GM15510 (cell line): Measurements from ENCODE around the gene DYNLT3.

ENCODE experiments used
- POLR2A ChIP-seq: IDR thresholded peaks from 3 replicates; pipeline ENCODE4 v1.6.1; 2011; ENCODE audit warnings: borderline replicate concordance; ENCODE audit not compliant: insufficient read length; ENCODE audit errors: extremely low read depth

Gene DYNLT3, protein sequence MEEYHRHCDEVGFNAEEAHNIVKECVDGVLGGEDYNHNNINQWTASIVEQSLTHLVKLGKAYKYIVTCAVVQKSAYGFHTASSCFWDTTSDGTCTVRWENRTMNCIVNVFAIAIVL

DNA sequence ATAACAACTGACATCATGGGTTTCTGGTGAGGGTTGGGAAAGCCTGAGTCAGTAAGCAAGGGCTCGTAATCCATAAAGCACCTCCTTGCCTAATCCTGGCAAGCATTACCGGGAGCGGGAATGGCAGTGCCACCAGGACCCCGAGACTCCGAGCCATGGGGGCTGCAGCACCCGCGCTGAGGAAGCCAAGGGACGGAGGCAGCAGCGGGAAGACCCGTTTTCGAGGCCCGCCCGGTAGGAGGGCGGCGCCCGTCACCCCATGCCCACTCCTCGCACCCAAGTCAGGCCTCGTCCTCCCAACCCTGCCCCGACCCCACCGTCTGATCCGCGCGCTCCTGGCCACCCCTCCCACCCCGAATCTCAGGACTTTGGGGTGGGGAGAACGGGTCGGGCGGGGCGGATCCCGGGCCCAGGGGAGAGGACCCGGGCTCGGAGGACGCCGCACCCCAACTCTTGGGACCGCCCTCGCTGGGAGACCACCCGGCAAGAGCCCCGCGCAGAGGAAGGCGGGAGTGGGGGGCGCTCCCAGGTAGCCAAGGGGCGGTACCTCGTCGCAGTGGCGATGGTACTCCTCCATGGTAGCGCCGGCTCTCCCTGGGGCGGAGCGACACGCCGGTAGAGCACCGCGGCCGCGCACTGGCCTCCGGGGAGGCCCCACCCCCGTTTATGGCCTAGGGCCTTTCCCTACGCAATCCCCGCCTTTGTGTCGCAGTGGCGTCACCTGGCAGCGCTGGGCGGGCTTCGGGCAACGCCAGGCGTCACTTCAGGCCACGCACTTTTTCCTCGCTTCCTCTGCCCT lies at the start of gene DYNLT3:
Gene DYNLT3 (minus strand): TSS at position 638 of the 799 bp plus-strand sequence. CDS start 61 bp downstream, at position 577.
- TF ChIP-seq POLR2A: peak; percentile 50

DNA sequence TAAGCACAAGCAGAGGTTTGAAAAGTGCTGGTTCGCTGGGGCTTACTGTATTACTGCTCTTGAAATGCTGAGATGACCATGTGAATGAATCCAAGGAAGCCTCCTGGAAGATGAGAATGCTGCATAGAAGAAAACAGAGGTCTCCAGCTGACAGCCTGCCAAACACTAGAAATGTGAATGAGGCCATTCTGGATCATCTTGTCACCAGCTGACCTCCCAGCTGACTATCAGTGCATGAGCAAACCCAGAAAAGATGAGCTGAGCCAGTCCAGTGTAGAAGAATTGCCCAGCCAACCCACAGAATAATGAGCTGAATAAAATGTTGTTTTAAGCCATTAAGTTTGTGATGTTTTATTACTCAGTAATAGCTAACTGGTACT lies 49.1 kb upstream of the DYNLT3 start:
- no peak for TF ChIP-seq POLR2A

DNA sequence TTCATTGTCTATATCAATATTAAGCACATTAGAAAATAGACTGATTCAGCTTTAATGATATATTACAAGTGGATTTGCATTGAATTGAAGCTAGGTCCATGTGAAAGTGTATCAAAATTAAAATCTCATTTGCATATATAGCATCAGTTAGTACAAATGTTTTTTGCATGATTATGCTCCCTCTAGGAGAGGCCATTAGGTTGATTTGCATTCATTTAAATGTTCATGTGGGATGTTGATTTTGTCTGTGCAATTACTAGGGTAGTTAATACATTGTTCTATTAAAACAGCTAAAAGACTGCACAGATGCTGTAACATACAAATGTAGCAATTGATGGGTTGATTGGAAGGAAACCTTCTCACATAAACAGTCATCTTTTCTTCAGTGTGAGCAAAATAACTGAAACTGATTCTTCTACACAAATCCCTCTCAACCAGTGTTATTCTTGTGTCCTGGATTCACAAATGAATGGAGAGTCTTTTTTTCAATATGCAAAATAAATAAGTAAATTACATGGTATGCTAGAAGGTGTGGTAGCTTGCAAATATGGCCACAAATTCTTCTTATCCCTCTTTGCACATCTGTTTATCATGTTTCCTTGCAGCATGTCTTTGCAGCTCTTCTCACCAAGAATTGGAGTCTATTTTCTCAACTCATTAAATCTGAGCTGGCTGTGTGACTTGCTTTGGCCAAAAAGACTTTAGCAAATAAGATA lies 48.6 kb upstream of the DYNLT3 start:
- no peak for TF ChIP-seq POLR2A

DNA sequence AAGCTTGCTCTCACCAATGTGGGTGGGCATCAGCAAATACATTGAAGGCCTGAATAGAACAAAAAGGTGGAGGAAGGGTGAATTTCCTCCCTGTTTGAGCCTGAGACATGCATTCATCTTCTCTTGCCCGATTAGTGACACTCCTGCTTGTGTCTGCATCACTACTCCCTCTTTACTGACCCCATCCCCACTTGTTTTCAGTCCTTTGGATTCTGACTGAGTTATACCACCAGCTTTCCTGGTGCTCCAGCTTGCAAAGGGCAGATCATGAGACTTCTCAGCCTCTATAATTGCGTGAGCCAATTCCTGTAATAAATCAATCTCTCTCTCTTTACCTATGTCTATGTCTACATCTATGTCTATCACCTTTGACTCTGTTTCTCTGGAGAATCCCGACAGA lies 47.4 kb upstream of the DYNLT3 start:
- TF ChIP-seq POLR2A: no peak

DNA sequence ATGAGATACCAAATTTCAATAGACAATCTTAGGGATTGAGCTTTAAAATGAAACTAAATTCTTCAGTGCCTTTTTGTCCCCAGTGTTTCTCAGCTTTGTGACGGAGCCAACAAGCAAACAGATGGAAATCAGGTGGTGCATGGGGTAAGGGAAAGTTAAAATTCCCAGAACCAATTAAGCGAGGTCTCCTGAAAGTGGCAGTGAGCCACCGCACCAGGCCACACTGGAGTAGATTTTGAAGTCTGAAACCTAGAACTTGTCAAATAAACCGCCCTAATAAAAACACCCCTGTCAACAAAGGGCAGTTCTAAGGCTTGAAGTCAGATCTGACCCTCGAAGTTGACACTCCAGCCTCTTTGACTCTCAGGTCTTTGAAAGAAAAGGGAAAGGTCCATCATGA lies 40.6 kb upstream of the DYNLT3 start:
- no peak for TF ChIP-seq POLR2A

DNA sequence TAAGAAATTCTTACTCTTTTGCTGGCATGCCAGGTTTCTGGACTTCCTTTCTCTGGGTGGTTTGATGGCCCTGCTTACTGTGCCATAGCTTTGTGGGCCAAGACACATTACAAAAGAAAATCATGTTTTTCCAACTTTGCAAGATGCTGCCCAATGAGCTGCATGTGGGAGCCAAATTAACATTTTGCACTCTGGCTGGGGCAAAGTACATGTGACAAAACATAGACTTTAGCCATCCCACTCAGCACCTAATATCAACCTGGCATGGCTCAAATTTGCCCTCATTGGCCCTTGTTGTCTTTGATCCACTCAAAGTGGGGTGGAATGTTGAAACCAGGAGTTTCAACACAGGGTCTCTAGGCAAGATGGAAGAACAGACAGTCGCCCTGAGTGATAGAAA lies 40.0 kb upstream of the DYNLT3 start:
- no peak for TF ChIP-seq POLR2A

DNA sequence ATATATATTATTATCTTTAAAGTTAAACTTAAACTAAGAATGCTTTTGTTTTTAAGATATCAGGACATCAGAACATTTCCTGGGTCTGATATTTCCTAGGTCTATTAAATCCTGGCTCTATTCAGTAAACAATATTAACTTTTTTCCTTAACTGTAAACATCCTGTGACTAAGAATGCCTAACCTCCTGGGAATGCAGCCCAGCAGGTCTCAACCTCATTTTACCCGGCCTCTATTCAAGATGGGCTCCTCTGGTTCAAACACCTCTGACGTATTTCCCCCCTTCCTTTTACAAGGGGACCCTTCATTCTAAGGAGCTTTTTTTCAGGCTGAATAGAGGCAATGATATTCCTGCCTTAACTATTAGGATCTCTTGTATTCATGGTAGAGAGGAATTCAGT lies 35.8 kb upstream of the DYNLT3 start:
- no peak for TF ChIP-seq POLR2A

DNA sequence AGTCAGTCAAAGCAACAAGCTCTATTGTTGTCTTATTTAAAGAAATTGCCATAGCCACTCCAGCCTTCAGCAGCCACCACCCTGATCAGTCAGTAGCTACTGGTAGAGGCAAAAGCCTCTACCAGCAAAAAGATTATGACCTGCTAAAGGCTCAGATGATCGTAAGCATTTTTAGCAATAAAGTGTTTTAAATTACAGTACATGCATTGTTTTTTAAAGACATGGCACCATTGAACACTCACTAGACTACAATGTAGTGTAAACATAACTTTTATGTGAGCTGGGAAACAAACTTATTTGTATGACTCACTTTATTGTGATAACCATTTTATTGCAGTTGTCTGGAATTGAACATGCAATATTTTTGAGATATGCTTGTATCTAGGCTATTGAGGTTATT lies 32.3 kb upstream of the DYNLT3 start:
- no peak for TF ChIP-seq POLR2A

DNA sequence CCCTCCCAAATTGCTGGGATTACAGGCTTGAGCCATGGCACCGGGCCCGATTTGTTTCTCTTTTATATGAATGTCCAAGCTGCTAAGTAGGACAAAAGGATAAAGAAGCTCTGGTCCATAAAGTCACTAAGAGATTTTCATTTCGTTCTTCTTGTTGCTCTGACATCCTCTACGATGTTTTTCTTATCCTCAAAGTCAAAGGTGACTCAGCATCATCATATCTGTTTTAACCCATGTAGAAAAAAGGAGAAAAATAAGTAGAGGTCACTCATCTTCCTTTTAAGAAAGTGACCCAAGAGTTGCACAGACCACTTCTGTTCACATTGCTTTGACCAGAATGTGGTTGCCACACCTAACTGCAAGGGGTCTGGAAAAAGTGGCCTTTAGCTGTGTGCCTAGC lies 29.3 kb upstream of the DYNLT3 start:
- TF ChIP-seq POLR2A: no peak

DNA sequence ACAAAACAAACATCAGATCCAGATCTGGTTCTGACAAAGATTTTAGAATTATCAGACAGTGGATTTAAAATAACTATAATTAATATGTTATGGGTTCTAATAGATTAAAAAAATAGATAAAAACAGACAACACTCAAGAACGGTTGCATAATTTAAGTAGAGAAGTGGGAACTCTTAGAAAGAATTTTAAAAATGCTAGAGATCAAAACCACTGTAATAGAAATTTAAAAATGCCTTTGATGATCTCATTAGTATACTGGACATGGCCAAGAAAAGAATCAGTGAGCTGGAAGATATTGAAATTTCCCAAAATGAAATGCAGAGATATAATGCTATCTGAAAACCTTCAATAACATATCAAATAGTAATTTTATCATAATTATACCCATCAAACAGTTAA lies 28.3 kb upstream of the DYNLT3 start:
- TF ChIP-seq POLR2A: no peak

DNA sequence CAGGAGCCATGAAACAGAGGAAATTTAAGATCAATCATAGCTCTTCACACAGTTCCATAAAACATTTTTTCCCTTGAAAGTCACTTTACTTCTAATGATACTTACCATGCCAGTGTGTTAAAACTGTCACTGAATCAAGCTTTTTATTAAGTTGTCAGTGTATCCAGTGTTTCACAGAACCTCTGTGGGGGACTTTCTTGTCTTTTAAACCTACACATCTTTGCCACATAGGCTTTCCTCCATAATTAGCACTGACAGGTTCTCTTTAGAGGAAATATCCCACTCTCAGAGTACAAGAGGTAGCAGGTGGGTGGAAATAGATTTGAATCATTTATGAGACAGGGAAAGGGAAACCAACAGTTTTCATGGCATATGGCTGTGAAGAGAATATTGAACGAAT lies 25.8 kb upstream of the DYNLT3 start:
- no peak for TF ChIP-seq POLR2A

DNA sequence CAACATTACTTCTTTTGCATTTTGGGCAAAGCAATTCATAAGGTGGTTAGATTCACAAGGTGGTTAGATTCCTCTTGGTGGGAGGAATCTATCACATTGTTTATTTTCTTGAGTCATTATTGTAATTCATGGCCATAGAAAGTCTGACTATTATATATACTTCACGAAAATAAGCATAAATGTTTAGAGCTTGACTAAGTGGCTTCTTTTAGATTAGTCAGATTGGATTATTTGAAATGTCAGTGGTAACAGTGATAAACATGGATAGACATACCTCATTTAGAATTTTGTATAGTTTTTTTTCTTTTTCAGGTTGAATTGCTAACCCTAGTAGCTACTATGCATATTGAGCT lies 24.9 kb upstream of the DYNLT3 start:
- no peak for TF ChIP-seq POLR2A

DNA sequence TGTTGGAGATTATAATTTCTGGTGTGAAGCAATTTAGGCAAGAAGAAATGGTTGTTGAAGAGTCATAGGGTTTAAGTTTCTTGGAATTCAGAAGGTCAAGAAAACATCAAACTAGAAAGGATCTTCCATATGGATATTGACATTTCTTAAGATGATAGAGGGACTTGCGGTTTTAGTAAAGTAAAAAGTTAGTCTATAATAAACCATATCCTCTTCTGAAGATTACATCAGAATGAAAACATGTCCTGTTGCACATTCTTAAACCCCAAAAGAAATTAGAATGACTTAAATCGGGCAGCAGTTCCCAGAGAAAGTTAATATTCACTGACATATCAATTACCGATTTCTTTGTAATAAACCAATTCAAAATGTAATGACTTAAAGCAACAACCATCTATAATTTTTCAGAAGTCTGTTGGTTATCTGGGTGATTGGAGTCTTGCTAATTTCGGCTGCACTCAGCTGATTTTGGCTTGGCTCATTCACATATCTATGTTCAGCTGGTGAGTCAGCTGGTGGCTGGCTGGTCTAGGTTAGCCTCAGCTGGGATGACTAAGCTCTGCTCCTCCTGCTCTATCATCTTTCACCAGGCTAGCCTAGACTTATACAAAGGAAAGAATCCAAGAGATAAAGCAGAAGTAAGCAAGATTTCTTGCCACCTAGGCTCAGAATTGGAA lies 24.4 kb upstream of the DYNLT3 start:
- no peak for TF ChIP-seq POLR2A

DNA sequence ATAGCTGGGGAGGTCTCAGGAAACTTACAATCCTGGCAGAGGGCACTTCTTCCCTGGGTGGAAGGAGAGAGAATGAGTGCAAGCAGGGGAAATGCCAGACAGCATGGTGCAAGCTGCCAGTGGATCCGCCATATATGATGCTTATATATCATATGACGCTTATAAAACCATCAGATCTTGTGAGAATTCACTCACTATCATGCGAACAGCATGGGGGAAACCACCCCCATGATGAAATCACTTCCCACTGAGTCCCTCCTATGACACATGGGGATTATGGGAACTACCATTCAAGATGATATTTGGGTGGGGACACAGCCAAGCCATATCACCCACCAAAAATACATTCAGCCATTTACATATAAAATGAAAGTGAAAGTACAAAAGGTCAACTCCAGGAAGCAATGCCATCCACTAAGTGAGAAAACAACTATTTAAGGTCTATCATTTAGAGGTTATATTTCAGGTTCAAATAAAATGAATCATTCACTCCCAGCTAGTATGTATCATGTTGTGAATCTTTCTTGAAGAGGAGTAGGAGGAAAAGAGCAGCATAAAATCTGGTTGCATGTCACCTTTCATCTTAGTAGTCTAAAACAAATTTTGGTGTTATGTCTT lies 20.3 kb upstream of the DYNLT3 start:
- no peak for TF ChIP-seq POLR2A

DNA sequence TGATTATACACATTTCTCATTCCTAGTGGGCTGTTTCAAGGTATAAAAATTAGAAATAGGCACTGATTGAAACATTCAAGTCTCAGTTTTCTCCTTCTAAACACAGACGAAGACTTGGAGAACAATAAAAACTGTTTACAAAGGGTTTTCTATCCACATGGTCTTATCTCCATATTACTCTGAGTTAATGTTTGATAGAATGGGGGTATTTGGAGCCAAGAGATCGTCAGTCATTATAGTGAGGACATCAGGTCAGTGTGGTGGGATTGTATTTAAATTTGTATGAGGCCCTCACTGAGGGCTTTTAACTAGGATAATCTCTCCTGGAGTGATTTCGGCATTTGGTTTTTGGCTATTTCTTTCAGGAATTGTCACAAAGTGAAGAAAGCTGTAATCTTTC lies 16.4 kb upstream of the DYNLT3 start:
- no peak for TF ChIP-seq POLR2A
